M059J (cell line): ENCODE results near the gene TRIM38. TPM values are rescaled to one million over a fixed set of nuclear protein-coding genes. Genes with fewer than 3 reads are reported as not detected.
"Not testable (repeated sequence)": the region's sequence is repeated elsewhere in the genome, so short reads cannot be mapped to it uniquely, and the experiment has no call there.

Experiments
- DNase-seq: peaks from one replicate; pipeline ENCODE4 v3.0.0-alpha.2; 2012; ENCODE audit warnings: low read depth
- total RNA-seq: library from RNA; depleted of rRNA; stranded (reverse); fragments of >200 nt; shearing (Covaris generic); gene quantifications from 2 replicates; pipeline ENCODE4 v1.2.3, GENCODE V29; 2014

Gene TRIM38
- total RNA-seq, 1 experiment from 2014 or later = 13.9 TPM

GRCh38 chr6:26006086-26006939 is 43.7 kb downstream of the TRIM38 start:
- DNase-seq = no peak

- DNase-seq = not testable (repeated sequence)
Observed at GRCh38 chr6:26006940-26007305, 44.3 kb downstream of the TRIM38 start.

- no peak for DNase-seq
Observed at GRCh38 chr6:26008470-26008869, 45.9 kb downstream of the TRIM38 start.

- no peak for DNase-seq
Observed at GRCh38 chr6:26009817-26010216, 47.2 kb downstream of the TRIM38 start.

- DNase-seq = no peak
Observed at GRCh38 chr6:26012061-26012460, 49.5 kb downstream of the TRIM38 start.

DNA sequence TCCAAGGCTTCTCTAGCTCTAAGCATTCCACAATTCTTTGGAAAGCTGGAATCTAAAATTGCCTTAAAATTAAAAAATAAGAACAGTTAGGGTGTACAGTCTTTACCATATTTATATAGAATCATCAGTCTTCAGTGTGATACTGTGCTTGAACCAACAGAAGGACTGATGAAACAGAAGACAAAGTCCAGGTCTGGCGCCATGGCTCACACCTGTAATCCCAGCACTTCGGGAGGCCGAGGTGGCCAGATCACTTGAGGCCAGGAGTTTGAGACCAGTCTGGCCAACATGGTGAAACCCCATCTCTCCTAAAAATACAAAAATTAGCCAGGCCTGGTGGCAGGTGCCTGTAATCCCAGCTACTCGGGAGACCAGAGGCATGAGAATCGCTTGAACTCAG is 51.8 kb downstream of the TRIM38 start:
- DNase-seq = not testable (repeated sequence)

- no peak for DNase-seq
Observed at GRCh38 chr6:26016245-26016962, 53.8 kb downstream of the TRIM38 start.

DNA sequence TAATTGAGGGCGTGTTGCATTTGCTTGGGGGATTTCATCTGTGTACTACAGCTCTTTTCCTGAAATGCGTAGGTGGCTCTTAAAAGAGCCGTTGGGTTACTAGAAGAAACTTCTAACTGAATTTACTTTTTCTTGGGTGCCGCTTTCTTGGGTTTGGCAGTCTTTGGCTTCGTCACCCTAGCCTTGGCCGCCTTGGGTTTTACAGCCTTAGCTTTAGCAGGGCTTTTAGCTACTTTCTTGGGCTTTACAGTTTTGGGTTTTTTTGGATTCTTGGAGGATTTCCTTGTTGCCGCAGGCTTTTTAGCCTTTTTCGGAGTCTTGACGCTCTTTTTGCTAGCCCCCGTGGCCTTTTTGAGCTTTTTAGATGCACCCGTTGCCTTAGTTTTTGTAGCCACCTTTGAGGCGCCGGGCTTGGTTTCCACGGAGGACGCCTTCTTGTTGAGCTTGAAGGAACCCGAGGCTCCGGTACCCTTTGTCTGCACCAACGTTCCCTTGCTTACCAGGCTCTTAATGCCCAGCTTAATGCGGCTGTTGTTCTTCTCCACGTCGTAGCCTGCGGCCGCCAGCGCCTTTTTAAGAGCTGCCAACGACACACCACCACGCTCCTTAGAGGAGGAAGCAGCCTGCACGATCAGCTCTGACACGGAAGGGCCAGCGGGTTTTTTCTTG is 54.5 kb downstream of the TRIM38 start:
- no peak for DNase-seq

DNA sequence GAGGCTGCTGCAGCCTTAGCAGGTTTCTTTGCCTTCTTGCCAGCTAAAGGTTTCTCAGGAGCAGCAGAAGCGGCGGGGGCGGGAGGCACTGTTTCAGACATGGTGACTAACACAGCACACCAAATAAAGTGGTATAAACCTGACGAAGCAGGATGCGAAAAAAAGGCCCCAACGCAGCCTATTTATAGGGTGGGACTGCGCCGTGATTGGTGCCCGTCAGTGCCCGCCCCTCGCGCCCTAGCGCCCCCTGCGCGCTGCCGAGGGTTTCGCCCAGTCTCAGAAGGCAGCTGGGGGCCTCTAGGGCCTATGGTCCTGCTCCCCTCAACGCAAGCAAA is 55.0 kb downstream of the TRIM38 start:
- peak; percentile 70 for DNase-seq

DNA sequence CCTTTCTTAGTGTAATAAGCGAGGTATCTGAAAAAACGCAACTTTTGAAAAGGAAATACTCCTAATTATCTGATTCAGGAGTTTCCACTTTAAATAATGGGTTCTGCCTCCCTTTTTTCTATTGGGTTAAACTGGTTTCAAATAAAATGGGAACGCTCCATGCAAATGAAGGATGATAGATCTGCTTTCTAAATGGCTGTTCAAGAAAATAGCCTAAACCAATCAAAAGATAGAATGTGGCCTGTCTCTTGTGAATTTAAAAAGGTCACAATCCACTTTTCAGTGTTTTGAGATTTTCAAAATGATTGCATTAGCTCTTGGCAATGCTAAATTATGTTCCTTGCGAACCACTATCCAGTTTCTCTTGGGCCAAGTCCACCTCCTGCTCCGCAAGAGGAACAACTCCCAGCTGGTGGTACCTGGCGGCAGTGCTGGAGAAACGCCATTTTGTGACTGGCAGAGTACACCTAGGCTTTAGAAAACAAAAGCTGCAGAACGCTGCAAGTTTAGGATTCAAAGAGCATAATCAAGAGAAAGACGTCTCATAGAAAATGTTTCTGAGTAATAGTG is 56.7 kb downstream of the TRIM38 start:
- no peak for DNase-seq

DNA sequence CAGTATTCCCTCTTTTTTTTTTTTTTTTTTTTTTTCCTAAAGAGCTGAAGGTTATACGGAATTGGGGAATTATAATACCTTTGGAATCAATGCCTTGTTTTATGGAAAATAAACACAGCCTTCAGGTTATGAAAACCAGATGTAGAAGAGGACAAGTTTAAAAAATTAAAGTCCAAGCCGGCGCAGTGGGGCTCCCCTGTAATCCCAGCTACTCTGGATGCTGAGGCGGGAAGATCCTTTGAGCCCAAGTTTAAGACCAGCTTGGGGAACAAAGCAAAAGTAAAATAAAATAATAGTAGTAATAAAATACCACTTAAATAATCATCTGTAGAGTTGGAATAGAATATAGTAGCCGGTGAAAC is 57.3 kb downstream of the TRIM38 start:
- DNase-seq = no peak

GRCh38 chr6:26020329-26021000 is 57.9 kb downstream of the TRIM38 start:
- peak; percentile 91 for DNase-seq

DNA sequence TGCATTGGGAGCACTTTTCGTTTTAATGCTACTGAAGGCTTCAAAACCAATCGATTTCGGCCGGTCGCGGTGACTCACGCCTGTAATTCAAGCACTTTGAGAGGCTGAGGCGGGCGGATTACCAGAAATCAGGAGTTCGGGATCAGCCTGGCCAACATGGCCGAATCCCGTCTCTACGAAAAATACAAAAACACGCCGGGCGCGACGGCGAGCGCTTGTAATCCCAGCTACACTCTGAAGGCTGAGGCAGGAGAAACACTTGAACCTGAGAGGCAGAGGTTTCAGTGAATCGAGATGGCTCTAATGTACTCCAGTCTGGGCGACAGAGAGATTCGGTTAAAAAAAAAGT is 58.4 kb downstream of the TRIM38 start:
- DNase-seq = peak; percentile 84

GRCh38 chr6:26021350-26022131 is 58.9 kb downstream of the TRIM38 start:
- DNase-seq = peak; percentile 99

- DNase-seq = peak; percentile 90
Observed at GRCh38 chr6:26022132-26022472, 59.5 kb downstream of the TRIM38 start.

GRCh38 chr6:26022737-26023136 is 60.1 kb downstream of the TRIM38 start:
- no peak for DNase-seq

DNA sequence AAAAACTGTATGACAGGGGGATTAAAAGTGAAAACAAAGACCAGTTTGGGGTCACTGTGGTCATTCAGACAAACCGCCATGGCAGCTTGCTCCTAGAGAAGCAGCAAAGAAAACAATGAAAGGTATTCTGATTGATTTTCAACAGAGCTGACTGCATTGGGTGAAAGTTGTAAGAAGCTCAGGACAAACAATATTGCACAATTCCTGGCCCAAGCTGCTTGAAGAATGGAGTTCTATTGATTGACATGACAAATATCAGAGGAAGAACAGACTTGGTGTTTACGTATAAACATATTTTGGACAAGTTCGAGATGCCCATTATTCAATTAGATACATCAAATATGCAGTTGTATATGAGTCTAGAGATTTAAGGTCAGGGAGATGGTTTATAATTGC is 62.0 kb downstream of the TRIM38 start:
- no peak for DNase-seq

DNA sequence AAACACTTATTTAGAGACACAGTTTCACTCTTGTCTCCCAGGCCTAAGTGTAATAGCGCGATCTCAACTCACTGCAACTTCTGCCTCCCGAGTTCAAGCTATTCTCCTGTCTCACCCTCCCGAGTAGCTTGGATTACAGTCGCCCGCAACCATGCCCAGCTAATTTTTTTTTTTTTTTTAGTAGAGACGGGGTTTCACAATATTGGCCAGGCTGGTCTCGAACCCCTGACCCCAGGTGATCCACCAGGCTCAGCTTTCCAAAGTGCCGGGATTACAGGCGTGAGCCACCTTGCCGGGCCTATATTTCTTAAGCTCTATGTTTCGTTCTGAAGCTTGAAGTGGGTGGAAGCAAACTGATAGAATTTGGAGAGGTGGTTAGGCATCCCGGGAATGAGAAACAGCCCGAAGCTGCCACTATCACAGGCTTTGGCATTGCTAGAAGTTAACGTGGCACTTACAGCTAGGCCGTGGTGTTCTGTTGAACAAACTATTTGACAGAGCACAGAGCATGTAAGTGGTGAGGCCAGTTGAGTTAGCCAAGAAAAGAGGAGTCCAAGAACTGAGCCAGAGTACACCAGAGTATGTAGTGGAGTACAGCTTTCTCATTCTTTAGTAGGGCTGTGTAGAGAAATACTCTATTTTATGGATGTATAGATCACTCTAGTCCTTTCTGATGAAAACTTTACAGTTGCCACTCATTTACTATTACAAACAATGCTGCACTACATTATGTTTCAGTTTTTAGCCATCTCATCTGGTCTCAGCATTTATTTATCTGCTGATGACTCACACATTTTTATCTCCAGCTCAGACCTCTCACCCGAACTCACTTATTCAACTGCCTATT is 62.7 kb downstream of the TRIM38 start:
- peak; percentile 92 for DNase-seq

- peak; percentile 99 for DNase-seq
Observed at GRCh38 chr6:26025894-26026832, 63.6 kb downstream of the TRIM38 start.
